RWPE1 (cell line): ENCODE measurements around the gene SIRT7.

Experiments used
- CTCF ChIA-PET: fragments of 350-600 bp; sonication (Branson Sonifier 250); formaldehyde crosslinking; extraction: SDS; loops from one replicate; lab custom pipeline; 2021; lab: Yijun Ruan, JAX
- POLR2A ChIA-PET: fragments of 400-600 bp; formaldehyde crosslinking; extraction: SDS; loops from one replicate; lab custom pipeline; 2020; ENCODE audit warnings: antibody characterized with exemption; ENCODE audit not compliant: low non-redundant PET; lab: Yijun Ruan, JAX
- DNase-seq: peaks from one replicate; pipeline ENCODE4 v3.0.0; 2012; ENCODE audit warnings: low spot score
- H3K27ac ChIP-seq: fragments of 450-650 bp; 2 replicates; pipeline ENCODE4 v1.5.1; 2017
- TF ChIP-seq, protein P1 (sequence below): fragments of 450-650 bp; conservative IDR thresholded peaks from 2 replicates; pipeline ENCODE4 v1.5.1; 2017; ENCODE audit warnings: low read depth, mild to moderate bottlenecking

Gene SIRT7

GRCh38 chr17:81931557-81932332 lies 13.8 kb upstream of the SIRT7 start:
- ChIA-PET POLR2A (no interaction called here), CTCF (interaction anchor here (0.5 kb wide), 1 partner anchor 398 kb away, joined by 3 read pairs; no protein-coding TSS in a partner anchor)
- peak overlapping the region; percentile 98 for H3K27ac ChIP-seq
- TF ChIP-seq, protein P1, sequence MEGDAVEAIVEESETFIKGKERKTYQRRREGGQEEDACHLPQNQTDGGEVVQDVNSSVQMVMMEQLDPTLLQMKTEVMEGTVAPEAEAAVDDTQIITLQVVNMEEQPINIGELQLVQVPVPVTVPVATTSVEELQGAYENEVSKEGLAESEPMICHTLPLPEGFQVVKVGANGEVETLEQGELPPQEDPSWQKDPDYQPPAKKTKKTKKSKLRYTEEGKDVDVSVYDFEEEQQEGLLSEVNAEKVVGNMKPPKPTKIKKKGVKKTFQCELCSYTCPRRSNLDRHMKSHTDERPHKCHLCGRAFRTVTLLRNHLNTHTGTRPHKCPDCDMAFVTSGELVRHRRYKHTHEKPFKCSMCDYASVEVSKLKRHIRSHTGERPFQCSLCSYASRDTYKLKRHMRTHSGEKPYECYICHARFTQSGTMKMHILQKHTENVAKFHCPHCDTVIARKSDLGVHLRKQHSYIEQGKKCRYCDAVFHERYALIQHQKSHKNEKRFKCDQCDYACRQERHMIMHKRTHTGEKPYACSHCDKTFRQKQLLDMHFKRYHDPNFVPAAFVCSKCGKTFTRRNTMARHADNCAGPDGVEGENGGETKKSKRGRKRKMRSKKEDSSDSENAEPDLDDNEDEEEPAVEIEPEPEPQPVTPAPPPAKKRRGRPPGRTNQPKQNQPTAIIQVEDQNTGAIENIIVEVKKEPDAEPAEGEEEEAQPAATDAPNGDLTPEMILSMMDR = no peak
- no peak for DNase-seq

DNA sequence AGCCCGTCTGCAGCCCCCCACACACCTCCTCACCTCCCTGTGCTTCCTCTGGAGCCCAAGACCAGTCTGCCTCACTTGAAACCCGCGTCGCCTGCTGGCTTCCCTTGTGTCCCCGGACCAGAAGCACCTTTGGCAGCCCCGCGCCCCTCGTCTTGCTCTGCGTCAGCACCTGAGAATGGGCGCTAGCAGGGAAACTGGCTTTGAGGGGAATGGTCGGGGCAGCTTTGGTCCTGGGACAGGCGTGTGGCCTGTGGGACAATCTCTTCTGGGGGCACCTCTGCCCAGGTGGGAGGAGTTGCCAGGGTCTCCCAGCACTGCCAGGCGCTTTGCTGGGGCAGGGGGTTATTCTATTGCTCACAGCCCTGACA lies 13.2 kb upstream of the SIRT7 start:
- H3K27ac ChIP-seq = peak overlapping the region; percentile 98
- TF ChIP-seq, protein P1 = no peak
- ChIA-PET POLR2A (no interaction called here), CTCF (no interaction called here)
- DNase-seq = no peak

DNA sequence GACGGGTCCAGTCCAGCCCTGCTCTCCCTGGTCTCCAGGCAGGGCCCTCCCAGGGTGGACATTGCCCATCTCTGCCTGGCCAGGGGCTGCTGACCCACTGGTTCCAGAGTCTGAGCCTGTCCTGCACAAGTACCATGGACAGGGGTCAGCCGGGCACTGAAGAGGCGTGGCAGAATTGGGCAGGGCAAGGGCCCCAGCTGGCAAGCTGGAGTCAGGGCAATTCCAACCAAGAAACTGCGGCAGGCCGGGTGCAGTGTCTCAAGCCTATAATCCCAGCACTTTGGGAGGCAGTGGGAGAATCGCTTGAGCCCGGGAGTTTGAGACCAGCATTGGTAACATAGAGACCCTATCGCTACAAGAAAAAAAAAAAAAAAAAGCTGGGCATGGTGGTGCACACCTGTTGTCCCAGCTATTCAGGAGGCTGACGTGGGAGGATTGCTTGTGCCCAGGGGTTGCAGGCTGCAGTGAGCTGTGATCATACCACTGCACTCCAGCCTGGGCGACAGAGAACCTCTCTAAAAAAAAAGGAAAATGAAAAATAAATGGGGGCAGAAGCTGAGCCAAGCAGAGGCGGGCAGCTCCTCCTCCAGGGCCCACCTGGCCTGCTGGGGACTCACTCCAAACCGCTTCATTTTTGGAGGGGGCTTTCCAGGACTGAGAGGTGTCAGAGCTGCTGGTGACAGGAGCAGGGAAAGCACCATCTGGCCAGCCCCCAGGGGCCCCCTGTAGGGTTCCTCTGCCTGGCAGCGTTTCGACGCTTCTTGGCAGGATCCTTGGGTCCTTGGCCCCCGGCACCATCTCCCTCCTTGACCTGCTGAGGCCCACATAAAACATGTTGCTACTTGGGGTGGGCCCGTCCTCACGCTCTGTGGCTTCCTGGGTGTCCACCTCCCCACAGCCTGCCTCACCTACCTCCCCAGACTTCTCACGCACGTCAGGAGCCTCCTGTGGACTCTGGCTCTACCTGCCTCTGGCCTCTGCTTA lies 12.5 kb upstream of the SIRT7 start:
- DNase-seq = no peak
- peak overlapping the region; percentile 98 for H3K27ac ChIP-seq
- CTCF ChIA-PET = interaction anchor here (1.2 kb wide), 1 partner anchor 91 kb away, joined by 5 read pairs; no protein-coding TSS in a partner anchor
- POLR2A ChIA-PET = interaction anchor here (0.5 to 0.6 kb wide), 3 partner anchors 22 to 107 kb away, joined by 3 to 4 read pairs (median 3); partner anchors contain the start of gene DCXR
- TF ChIP-seq, protein P1 = no peak

- TF ChIP-seq, protein P1 = no peak
- POLR2A ChIA-PET = interaction anchor here (0.6 kb wide), 1 partner anchor 23 kb away, joined by 3 read pairs; no protein-coding TSS in a partner anchor
- peak overlapping the region; percentile 98 for H3K27ac ChIP-seq
- DNase-seq = no peak
- CTCF ChIA-PET = interaction anchor here (1.2 kb wide), 1 partner anchor 92 kb away, joined by 5 read pairs; no protein-coding TSS in a partner anchor
These were observed 11.5 kb upstream of the SIRT7 start for GRCh38 chr17:81929253-81930141.

- ChIA-PET CTCF (interaction anchor here (0.6 to 0.9 kb wide), 3 partner anchors 14 to 31 kb away, joined by 3 to 5 read pairs (median 3); no protein-coding TSS in a partner anchor), POLR2A (no interaction called here)
- TF ChIP-seq, protein P1 = no peak
- DNase-seq = peak; percentile 25
- H3K27ac ChIP-seq = peak overlapping the region; percentile 98
These were observed 10.7 kb upstream of the SIRT7 start for GRCh38 chr17:81928544-81929252.
